Subcutaneous abdominal adipose tissue (tissue), 5 donors: ENCODE measurements around the gene EIPR1.

Source experiments
- H3K27ac ChIP-seq: one replicate; pipeline ENCODE4 v1.7.0; 2013; ENCODE audit warnings: low read depth, mild to moderate bottlenecking, inconsistent platforms, low read length, moderate library complexity
- H3K27me3 ChIP-seq, 5 donors: one replicate each; pipeline ENCODE4 v1.7.0; 2013; ENCODE audit warnings: low read length in 5 of 5, inconsistent platforms in 1 of 5; ENCODE audit not compliant: control insufficient read depth in 5 of 5, insufficient read depth in 4 of 5
- H3K36me3 ChIP-seq, 5 donors: one replicate each; pipeline ENCODE4 v1.7.0; 2013; ENCODE audit warnings: low read length in 5 of 5; ENCODE audit not compliant: control insufficient read depth in 5 of 5, insufficient read depth in 5 of 5
- H3K4me1 ChIP-seq, 5 donors: one replicate each; pipeline ENCODE4 v1.7.0; 2013; ENCODE audit warnings: low read length in 5 of 5, mild to moderate bottlenecking in 3 of 5, moderate library complexity in 1 of 5; ENCODE audit not compliant: control insufficient read depth in 5 of 5, insufficient read depth in 5 of 5
- H3K4me3 ChIP-seq, 5 donors: one replicate each; pipeline ENCODE4 v1.7.0; 2013; ENCODE audit warnings: low read length in 5 of 5, low read depth in 1 of 5
- H3K9ac ChIP-seq, 5 donors: one replicate each; pipeline ENCODE4 v1.7.0; 2013; ENCODE audit warnings: low read length in 5 of 5, mild to moderate bottlenecking in 4 of 5, moderate library complexity in 3 of 5
- H3K9me3 ChIP-seq, 5 donors: one replicate each; pipeline ENCODE4 v1.7.0; 2013; ENCODE audit warnings: low read length in 5 of 5; ENCODE audit not compliant: control insufficient read depth in 5 of 5
- donor health status: healthy.
- donor health status: healthy.
- donor health status: healthy.
- donor health status: healthy.
- donor health status: healthy.

The EIPR1 gene

GRCh38 chr2:3256605-3257004, 121.0 kb downstream of the EIPR1 start:
- no peaks in the 10 kb centered on the region for H3K9me3 ChIP-seq
- H3K4me1 ChIP-seq: no peaks in the 10 kb centered on the region
- H3K27me3 ChIP-seq: no peaks in the 10 kb centered on the region
- peaks cover 0 to 28% (median 8%) of the 10 kb centered on the region in 5 donors for H3K36me3 ChIP-seq
- H3K4me3 ChIP-seq: no peak overlapping the region
- H3K27ac ChIP-seq: no peak overlapping the region
- no peak overlapping the region for H3K9ac ChIP-seq

GRCh38 chr2:3256157-3256556, 121.5 kb downstream of the EIPR1 start:
- no peak overlapping the region for H3K4me3 ChIP-seq
- no peak overlapping the region for H3K27ac ChIP-seq
- peaks cover 0 to 28% (median 8%) of the 10 kb centered on the region in 5 donors for H3K36me3 ChIP-seq
- no peaks in the 10 kb centered on the region for H3K9me3 ChIP-seq
- no peaks in the 10 kb centered on the region for H3K4me1 ChIP-seq
- no peaks in the 10 kb centered on the region for H3K27me3 ChIP-seq
- H3K9ac ChIP-seq: no peak overlapping the region

GRCh38 chr2:3254442-3254941, 123.1 kb downstream of the EIPR1 start:
- Histone ChIP-seq H3K36me3 (peaks cover 0 to 28% (median 8%) of the 10 kb centered on the region in 5 donors), H3K9ac (no peak overlapping the region), H3K4me1 (no peaks in the 10 kb centered on the region), H3K9me3 (peaks cover 0 to 11% (median 7%) of the 10 kb centered on the region in 5 donors), H3K27ac (no peak overlapping the region), H3K4me3 (no peak overlapping the region), H3K27me3 (no peaks in the 10 kb centered on the region)

GRCh38 chr2:3253913-3254441, 123.6 kb downstream of the EIPR1 start:
- Histone ChIP-seq H3K36me3 (peaks cover 4 to 28% (median 8%) of the 10 kb centered on the region in 5 donors), H3K4me1 (no peaks in the 10 kb centered on the region), H3K9me3 (peaks cover 0 to 16% (median 12%) of the 10 kb centered on the region in 5 donors), H3K4me3 (no peak overlapping the region), H3K27ac (no peak overlapping the region), H3K27me3 (no peaks in the 10 kb centered on the region), H3K9ac (no peak overlapping the region)

GRCh38 chr2:3251946-3252345, 125.7 kb downstream of the EIPR1 start:
- no peak overlapping the region for H3K27ac ChIP-seq
- no peak overlapping the region for H3K9ac ChIP-seq
- peaks cover 3 to 23% (median 6%) of the 10 kb centered on the region in 5 donors for H3K36me3 ChIP-seq
- no peak overlapping the region for H3K4me3 ChIP-seq
- no peaks in the 10 kb centered on the region for H3K27me3 ChIP-seq
- no peaks in the 10 kb centered on the region for H3K4me1 ChIP-seq
- peaks cover 0 to 21% (median 14%) of the 10 kb centered on the region in 5 donors for H3K9me3 ChIP-seq

GRCh38 chr2:3249476-3249962, 128.1 kb downstream of the EIPR1 start:
- H3K27ac ChIP-seq: no peak overlapping the region
- peaks cover 0 to 21% (median 14%) of the 10 kb centered on the region in 5 donors for H3K9me3 ChIP-seq
- peaks cover 0 to 10% (median 6%) of the 10 kb centered on the region in 5 donors for H3K36me3 ChIP-seq
- H3K4me3 ChIP-seq: no peak overlapping the region
- H3K27me3 ChIP-seq: no peaks in the 10 kb centered on the region
- no peak overlapping the region for H3K9ac ChIP-seq
- H3K4me1 ChIP-seq: no peaks in the 10 kb centered on the region

GRCh38 chr2:3248754-3249475, 128.7 kb downstream of the EIPR1 start:
- Histone ChIP-seq H3K4me1 (no peaks in the 10 kb centered on the region), H3K36me3 (peaks cover 0 to 7% (median 4%) of the 10 kb centered on the region in 5 donors), H3K27ac (no peak overlapping the region), H3K4me3 (no peak overlapping the region), H3K9me3 (peaks cover 0 to 21% (median 14%) of the 10 kb centered on the region in 5 donors), H3K9ac (no peak overlapping the region), H3K27me3 (no peaks in the 10 kb centered on the region)

GRCh38 chr2:3246928-3247714, 130.5 kb downstream of the EIPR1 start:
- Histone ChIP-seq H3K4me1 (peaks cover 0 to 6% (median 0%) of the 10 kb centered on the region in 5 donors), H3K36me3 (peaks cover 0 to 6% (median 3%) of the 10 kb centered on the region in 5 donors), H3K9ac (no peak overlapping the region), H3K4me3 (no peak overlapping the region), H3K9me3 (peaks cover 0 to 21% (median 14%) of the 10 kb centered on the region in 5 donors), H3K27ac (no peak overlapping the region), H3K27me3 (no peaks in the 10 kb centered on the region)

- Histone ChIP-seq H3K4me1 (peaks cover 0 to 6% (median 0%) of the 10 kb centered on the region in 5 donors), H3K9me3 (peaks cover 0 to 21% (median 14%) of the 10 kb centered on the region in 5 donors), H3K27ac (no peak overlapping the region), H3K9ac (no peak overlapping the region), H3K4me3 (no peak overlapping the region), H3K27me3 (no peaks in the 10 kb centered on the region), H3K36me3 (peaks cover 0 to 6% (median 3%) of the 10 kb centered on the region in 5 donors)
Measured at GRCh38 chr2:3246406-3246805, 131.2 kb downstream of the EIPR1 start.
